Esophagus mucosa (tissue), 1 donor: ENCODE data around the gene DHRSX. TPM values are rescaled to one million over a fixed set of nuclear protein-coding genes. Genes with fewer than 3 reads are reported as not detected.
"Not testable (repeated sequence)": the region's sequence is repeated elsewhere in the genome, so short reads cannot be mapped to it uniquely, and the experiment has no call there.

Experiments used
- ATAC-seq: fragments of 200-7000 bp; cut with Tn5 transposase; one replicate; pipeline ENCODE4 v1.9.1; 2020
- total RNA-seq: library from RNA; stranded (reverse); gene quantifications from one replicate; pipeline ENCODE4 v1.2.4, GENCODE V29; 2023
- donor health status: DM: yes; HTN: yes; CAD: no.

Gene DHRSX
- total RNA-seq, 1 donor from 2014 or later = 9.7 TPM

DNA sequence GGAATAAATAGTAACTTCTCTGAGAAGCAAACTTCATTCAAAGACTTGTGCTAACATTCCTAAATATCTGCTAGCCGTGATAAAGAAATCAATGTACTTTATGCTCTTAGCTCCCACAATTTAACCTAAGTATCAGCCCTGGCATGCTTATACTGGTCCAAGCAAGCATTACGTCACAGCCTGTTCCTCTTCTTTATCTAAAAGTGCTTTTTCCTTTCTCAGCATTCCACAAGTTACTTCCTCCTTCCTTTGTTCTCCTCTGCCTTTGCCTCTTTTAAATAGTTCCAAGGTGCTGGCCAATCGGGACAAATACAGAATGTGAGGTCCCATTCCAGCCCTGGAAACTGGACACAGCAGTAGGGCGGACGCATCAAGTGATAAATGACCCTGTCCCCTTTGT lies 249.6 kb downstream of the DHRSX start:
- no peak for ATAC-seq

DNA sequence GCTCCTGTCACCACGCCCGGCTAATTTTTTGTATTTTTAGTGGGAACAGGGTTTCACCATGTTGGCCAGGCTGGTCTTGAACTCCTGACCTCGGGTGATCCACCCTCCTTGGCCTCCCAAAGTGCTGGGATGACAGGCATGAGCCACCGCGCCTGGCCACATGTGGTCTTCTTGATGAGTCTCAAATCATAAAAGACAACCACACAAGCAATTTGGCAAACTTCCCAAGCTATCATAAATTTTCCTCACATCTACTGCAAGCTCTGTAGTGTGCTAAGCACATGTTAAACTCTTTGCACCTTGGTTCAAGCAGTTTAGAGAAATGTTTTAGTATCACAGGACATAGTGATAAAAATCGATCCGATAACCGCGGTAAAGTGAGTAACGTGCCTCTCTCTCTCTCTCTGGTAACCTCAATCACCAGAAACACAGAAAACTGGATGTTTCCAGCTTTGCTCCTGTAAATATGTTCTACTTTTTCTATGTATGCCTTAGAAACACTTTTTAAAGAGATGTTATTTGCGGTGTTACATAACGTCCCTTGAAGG lies 256.8 kb downstream of the DHRSX start:
- no peak for ATAC-seq

- no peak for ATAC-seq
Measured at GRCh38 chrX:2242980-2243379, 257.8 kb downstream of the DHRSX start.

GRCh38 chrX:2242326-2242725 lies 258.4 kb downstream of the DHRSX start:
- no peak for ATAC-seq

DNA sequence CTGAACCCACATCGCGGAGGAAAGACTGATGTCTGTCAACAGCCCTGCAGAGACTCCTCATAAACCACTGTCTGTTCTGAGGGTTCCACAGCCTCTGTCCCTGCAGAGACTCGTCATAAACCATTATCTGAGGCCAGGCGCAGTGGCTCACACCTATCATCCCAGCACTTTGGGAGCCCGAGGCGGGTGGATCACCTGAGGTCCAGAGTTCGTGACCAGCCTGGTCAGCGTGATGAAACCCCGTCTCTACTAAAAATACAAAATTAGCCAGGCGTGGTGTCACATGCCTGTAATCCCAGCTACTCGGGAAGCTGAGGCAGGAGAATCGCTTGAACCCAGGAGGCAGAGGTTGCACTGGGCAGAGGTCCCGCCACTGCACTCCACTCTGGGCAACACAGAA lies 259.3 kb downstream of the DHRSX start:
- not testable (repeated sequence) for ATAC-seq

DNA sequence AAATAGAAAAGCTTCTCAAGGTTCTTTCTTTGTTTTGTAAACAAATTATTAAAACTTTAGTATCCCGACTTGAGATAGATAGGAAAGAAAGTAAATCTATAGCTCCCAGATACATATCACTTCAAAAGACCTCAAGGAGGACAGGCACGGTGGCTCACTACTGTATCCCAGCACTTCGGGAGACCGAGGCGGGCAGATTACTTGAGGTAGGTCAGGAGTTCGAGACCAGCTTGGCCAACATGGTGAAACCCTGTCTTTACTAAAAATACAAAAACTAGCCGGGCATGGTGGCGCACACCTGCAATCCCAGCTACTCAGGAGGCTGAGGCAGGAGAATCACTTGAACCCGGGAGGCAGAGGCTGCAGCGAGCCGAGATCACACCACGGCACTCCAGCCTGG lies 260.0 kb downstream of the DHRSX start:
- not testable (repeated sequence) for ATAC-seq

DNA sequence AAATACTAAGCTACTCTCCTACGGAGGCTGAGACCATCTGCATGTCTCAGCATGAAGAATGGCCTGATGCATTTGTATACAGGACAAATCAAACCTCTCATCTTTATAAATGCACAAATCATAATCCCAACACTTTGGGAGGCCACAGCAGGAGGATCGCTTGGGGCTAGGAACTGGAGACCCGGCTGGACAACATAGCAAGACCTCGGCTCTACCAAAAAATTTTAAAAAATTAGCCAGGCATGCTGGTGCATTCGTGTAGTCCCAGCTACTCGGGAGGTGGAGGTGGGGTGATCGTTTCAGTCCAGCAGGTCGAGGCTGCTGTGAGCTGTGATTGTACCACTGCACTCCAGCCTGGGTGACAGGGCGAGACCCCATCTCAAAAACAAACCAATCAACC lies 262.8 kb downstream of the DHRSX start:
- ATAC-seq = no peak

DNA sequence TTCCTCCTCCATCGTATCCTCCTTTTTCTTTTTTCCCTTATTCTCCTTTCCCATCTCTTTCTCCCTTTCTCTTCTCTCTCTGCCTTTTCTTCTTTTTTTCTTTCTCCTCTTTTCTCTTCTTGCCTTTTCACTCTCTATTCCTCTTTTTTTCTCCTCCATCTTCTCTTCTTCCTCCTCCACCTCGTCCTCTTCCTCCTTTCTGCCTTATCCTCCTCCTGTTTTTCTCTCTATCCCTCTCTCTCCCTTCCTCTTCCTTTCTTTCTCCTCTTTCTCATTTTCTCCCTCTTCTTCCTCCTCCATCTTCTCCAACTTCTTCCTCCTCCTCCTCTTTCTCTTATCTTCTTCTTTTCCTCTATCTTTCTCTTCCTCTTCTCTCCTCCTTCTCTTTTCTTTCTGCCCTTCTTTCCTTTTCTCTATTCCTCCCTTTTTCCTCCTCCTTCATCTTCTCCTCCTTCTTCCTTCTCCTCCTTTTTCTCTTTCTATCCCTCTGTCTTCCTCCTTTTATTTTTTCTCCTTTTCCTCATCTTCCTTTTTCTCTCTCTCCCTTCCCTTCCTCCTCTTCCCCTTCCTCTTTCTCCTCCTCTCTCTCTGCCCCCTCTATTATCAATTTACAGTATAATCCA lies 269.1 kb downstream of the DHRSX start:
- no peak for ATAC-seq

GRCh38 chrX:2230457-2230856 lies 270.3 kb downstream of the DHRSX start:
- no peak for ATAC-seq

DNA sequence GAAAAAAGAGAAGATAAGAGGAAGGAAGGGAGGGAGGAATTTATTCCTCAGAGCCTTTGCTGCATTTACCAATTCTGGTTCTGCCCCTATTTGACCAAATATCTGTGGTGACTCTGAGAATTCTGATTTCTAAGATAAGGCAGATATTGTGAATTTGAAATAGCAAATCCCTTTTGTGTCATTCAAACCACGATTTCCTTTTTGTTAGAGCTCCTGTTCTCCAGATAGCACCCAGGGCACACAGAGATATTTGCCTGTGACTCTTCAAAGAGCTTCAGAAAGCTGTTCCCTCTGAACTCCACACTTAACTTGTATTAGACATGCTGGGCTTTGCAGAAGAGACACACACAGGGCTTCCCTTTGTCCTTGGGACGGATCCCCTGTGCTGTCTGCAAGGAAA lies 272.2 kb downstream of the DHRSX start:
- no peak for ATAC-seq

DNA sequence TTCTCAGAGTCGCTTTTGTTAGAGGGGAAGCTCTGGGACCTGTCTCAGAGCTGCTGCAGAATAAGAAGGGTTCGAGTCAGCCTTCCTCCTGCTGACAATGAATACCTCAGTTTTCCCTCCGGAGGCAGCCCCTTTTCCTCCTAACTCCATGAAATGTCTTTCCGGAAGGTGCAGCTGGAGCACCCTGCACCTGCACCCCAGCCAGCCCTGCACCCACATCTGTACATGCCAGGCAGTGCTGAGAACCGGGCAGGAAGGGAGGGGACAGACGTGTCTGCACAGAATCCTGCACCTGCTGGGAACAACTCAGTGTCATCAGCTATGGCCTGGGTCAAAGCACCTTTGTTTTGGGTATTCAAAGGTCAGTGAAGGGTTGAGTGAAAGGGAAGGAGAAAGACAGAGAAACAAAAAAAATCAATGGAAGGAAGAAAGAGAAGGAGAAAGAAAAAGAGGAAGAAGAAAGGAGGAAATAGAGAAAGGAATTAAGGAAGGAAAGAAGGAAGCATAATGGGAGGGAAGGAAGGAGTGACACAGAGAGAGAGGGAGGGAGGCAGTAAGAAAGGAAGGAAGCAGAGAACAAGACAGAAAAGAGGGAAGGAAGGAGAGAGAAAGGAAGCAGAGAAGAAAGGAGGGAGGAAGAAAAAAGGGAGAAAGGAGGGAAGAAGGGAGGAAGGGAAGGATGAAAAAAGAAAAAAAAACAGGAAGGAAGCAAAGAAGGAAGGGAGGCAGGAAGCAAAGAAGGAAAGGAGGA lies 273.7 kb downstream of the DHRSX start:
- no peak for ATAC-seq

GRCh38 chrX:2226182-2226581 lies 274.6 kb downstream of the DHRSX start:
- ATAC-seq = no peak

DNA sequence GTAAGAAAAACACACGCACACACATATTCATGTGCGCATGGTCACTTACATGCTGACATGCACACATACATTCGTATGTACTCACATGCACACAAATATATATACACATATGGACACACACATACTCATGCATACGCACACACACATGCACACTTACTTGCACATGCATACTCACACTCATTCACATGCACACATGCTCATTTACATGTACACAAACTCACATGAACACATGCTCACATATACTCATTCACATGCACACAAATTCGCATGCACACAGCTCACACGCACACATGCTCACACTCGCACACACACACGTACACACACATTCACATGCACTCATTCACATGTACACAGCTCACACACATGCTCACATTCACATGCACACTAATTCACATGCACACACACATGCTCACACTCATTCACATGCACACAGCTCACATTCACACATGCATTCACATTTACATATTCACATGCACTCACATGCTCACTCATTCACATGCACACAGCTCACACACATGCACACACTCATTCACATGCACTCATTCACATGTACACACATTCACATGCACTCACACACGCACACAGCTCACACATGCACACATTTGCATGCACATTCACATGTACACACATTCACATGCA lies 276.1 kb downstream of the DHRSX start:
- ATAC-seq = no peak

GRCh38 chrX:2224161-2224560 lies 276.6 kb downstream of the DHRSX start:
- ATAC-seq = no peak

GRCh38 chrX:2220829-2221567 lies 279.8 kb downstream of the DHRSX start:
- no peak for ATAC-seq

- no peak for ATAC-seq
Measured at GRCh38 chrX:2220296-2220695, 280.5 kb downstream of the DHRSX start.

DNA sequence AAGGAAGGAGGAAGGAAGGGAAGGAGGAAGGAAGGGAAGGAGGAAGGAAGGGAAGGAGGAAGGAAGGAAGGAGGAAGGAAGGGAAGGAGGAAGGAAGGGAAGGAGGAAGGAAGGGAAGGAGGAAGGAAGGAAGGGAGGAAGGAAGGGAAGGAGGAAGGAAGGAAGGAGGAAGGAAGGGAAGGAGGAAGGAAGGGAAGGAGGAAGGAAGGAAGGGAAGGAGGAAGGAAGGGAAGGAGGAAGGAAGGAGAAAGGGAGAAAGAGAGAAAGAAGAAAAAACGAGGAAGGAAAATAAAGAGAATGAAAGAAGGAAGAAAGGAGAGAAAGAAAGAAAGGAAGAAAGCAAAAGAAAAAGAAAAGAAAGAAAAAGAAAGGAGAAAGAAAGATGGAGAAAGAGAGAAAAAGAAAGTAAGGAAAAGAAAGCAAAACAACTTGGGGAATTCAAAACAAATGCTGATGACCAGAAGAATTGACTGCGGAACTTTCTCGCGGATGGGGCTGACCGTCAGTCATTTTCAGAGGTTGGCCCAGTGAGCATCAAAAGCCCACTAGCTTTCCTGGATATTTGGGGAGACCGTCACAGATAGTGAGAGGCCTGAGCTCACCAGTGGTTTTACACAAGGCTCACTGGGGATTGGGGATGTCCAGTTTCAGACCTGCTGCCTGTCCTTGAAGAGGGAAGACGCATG lies 286.5 kb downstream of the DHRSX start:
- not testable (repeated sequence) for ATAC-seq

DNA sequence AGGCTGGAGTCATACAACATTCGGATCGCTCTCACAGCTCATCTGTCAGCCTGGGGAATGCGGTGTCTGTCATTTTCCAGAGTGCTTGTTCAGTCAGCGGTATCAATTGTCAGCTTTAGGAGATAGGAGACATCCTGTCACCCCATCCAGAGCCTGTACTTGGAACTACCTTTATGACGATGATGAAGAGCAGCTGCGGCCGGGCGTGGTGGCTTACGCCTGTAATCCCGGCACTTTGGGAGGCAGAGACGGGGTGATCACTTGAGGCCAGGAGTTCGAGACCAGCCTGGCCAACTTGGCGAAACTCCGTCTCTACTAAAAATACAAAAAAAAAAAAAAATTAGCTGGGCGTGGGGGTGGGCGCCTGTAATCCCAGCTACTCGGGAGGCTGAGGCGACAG lies 289.1 kb downstream of the DHRSX start:
- not testable (repeated sequence) for ATAC-seq

- no peak for ATAC-seq
Measured at GRCh38 chrX:2193273-2193592, 307.5 kb downstream of the DHRSX start.

DNA sequence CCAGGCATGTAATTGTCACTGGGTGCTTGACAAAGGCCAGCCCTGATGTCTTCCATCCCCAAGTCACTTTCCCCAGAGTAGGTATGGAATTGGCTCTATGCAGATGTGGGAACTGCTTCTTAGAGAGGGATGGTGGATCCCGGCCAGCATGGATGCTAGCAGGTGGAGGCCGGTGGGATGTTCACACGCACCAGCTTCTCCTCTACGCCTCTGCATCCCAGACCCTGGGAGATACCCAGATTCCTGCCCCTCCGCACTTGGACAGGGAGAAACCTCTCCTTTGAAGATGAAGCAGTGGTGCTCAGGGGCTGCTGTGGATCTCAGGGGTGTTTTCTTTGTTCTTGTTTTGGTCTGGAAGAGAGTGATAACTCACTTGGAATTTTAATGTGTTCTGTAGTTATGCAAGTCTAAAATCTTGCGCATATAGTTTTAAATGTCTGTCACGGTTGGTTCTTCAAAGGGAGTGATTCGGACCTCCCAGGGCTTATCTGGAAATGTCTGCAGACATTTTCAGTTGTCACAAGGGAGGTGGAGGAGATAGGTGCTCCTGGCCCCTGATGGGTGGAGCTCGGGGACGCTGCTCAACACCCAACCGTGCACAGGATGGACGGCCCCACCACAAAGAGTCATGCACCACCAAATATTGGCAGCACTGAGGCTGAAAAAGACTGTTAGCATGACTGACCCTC lies 308.0 kb downstream of the DHRSX start:
- no peak for ATAC-seq

DNA sequence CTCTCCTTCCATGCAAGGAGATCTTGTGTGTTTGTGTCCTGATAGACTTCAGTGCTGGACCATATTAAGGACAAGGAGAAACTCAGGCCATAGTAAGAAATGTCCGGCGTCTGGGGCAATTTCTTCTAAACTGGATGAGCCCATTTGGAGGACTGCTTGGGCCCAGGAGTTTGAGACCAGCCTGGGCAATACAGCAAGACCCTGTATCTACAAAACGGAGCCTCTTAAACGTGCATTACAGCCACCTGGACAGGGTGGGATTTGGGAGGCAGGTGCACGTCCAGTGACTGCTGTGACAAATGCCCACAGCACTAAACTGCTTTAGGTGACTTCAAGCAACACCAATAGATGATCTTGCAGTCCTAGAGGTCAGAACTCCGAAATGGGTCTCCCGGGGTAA lies 311.9 kb downstream of the DHRSX start:
- no peak for ATAC-seq

DNA sequence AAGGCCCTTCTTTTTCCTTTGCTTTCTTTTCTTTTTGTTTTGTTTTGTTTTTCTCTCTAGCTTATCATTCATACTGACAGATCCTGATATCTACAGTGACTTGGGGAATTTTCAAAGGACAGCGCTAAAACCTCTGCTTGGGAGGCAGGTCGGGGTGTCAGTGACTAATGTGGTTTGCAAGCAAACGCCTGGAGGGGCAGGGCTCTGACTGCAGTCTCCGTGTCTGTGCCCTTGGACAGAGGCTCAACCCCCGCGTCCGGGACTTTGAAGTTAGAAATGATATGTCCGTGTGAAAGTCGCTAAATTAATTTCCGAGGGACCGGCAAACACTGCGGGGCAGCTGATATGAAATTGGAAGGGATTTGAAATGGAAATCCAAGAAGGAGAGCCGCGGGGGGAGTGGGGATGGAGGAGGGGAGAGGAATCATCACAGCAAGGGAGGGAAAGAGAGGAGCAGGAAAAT lies 312.4 kb downstream of the DHRSX start:
- no peak for ATAC-seq
